EH (cell line): Measurements from ENCODE around the gene TRIM24.
"Not testable (repeated sequence)": the region's sequence is repeated elsewhere in the genome, so short reads cannot be mapped to it uniquely, and the experiment has no call there.

Source experiments
- DNase-seq: peaks from one replicate; pipeline ENCODE4 v3.0.0-alpha.2; 2015; ENCODE audit warnings: low read depth

TRIM24 gene

DNA sequence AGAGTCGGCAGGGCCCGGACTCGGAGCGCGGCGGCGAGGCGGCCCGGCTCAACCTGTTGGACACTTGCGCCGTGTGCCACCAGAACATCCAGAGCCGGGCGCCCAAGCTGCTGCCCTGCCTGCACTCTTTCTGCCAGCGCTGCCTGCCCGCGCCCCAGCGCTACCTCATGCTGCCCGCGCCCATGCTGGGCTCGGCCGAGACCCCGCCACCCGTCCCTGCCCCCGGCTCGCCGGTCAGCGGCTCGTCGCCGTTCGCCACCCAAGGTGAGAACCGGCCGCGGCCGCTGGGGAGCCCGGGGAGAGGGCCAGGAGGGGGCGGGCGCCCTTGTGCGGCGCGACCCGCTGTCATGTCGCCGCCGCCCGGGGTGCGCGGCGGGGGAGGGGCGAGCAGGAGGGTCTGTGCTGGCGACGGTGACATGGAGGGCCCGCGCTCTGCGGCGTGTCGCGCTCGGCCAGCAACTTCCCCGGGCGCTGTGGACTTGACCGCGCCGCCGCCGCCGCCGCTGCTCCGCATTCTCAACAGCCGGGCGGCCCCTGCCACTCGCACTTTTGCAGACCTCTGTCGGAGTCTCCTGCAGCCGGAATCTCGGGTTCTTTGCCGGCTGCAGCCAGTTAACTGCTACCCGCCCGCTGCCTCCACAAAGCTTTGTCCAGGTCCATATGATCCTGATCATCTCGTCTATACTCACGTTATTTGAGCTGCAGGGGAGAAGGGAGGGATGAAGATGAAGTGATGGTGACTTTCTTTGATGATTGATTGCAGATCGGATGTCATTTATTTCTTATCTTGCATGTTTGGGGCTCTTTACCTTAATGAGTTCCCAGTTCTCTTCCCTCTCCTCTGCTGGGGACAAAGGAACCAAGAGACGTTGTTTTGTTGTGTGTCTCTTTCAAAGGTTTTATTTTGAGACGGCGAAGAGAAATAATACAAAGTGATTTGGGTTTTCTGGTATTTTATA, 869 bp downstream of the TRIM24 start:
- peak; percentile 56 for DNase-seq

DNA sequence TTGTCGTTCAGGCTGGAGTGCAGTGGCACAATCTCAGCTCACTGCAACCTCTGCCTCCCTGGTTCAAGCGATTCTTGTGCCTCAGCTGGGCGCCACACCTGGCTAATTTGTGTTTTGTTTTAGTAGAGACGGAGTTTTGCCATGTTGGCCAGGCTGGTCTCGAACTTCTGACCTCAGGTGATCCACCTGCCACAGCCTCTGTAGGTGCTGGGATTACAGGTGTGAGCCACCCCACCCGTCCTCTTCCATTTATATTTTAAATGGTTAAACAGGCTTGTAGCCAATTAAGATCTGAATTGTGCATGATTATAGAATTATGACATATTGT, 3.2 kb downstream of the TRIM24 start:
- DNase-seq: not testable (repeated sequence)

DNA sequence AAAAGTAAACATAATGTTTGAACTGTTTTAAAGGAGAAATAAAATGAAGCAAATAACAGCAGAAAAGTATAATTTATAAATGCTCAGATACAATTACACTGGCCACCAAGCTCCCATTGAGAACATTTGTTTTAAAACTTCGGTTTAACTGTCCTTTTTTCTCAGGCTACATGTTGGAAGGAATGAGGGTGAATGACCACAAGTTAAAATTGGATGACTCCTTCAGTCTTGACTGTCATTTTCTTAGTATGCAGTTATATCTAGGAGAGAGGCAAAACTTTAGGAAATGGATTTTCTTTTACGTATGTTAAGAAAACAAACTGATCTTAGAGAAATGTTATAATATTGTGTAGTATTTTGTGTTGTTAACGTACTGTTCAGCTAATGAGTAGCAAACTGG, 5.0 kb downstream of the TRIM24 start:
- peak; percentile 23 for DNase-seq

DNA sequence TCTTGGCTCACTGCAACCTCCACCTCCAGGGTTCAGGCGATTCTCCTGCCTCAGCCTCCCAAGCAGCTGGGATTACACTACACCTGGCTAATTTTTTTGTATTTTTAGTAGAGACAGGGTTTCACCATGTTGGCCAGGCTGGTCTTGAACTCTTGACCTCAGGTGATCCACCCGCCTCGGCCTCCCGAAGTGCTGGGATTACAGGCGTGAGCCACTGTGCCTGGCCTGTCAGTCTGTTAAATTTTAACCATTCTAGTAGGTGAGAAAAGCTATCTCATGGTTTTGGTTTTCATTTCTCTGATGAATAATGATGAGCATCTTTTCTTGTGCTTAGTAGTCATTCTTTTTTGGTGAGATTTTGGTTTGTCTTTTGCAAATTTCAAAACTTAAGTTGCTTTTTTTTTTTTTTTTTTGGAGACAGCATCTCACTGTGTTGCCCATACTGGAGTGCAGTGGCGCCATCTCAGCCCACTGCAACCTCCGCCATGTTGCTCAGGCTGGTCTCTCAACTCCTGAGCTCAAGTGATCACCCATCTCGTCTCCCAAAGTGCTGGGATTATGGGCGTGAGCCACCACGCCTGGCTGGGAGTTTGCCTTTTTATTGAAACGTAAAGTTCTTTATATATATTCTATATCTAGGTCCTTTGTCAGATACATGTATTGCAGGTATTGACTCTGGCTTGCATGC, 6.2 kb downstream of the TRIM24 start:
- DNase-seq: not testable (repeated sequence)

DNA sequence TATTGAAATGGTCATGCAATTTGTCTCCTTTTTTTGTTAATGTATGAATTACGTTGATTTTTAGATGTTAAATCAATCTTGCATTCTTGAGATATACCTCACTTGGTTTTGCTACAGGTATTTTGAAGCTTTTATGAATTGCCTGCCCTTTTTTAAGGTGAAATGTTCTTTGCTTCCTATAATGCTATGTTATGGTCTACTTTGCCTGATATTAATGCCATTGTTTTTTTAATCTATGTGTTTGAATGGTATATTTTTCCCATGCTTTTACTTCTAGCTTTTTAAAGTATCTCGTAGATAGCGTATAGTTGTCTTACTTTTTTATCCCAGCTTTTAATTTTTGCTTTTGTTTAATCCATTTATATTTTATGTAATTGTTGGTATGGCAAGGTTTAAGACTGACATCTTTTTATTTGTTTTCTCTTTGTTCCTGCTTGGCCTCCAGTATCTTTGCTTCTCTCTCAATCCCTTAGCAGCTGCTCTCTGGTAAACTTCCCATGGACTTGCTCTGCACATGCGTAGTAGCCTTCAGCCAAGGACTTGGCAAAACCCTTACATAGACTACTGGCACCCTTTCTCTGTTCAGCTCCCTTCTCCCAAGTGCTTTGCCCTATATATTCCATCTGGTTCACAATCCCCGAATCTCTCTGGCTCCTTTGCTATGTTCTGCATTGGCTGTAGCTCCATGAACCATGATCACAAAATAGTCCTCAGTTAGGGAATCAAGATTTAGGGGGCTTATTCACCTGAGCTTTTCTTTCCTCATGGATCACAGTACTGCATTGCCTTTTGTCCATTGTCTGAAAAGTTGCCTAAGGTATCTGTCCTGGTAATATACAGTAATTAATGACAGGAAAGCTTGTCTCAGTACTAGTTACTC, 8.4 kb downstream of the TRIM24 start:
- no peak for DNase-seq

DNA sequence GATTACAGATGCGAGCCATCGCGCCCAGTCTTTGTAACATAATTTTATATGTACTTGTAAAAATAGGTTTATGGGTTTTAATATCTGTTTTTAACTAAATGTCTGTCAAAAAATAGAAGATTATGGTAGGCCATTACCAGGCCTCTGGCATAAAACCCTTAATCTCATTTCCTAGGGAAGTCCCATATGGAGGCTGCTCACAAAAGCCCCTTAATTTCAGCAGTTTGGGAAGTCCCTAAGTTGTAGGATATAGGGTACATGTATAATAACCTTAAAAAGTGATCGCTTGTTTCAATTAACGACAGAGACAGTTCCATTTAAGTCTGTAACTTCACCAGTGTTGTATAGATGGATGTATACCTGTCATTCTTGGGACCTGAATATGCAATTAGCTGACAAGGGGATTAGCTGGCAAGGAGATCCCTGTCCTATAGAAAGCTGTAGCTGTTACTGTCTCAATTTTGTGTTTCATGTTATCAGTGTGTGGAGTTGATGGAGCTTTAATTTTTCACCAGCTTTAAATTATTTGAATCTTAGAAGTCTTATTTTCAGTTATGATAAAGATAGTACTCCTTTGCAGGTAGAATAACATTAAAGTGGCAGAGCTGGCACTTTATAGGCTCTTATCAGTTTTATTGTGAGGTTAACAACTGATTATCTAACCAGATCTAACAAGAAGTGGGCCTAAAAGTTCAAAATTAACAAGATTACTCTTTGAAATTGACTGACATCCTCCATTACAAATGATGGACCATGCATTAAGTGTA, 10.5 kb downstream of the TRIM24 start:
- DNase-seq: no peak

DNA sequence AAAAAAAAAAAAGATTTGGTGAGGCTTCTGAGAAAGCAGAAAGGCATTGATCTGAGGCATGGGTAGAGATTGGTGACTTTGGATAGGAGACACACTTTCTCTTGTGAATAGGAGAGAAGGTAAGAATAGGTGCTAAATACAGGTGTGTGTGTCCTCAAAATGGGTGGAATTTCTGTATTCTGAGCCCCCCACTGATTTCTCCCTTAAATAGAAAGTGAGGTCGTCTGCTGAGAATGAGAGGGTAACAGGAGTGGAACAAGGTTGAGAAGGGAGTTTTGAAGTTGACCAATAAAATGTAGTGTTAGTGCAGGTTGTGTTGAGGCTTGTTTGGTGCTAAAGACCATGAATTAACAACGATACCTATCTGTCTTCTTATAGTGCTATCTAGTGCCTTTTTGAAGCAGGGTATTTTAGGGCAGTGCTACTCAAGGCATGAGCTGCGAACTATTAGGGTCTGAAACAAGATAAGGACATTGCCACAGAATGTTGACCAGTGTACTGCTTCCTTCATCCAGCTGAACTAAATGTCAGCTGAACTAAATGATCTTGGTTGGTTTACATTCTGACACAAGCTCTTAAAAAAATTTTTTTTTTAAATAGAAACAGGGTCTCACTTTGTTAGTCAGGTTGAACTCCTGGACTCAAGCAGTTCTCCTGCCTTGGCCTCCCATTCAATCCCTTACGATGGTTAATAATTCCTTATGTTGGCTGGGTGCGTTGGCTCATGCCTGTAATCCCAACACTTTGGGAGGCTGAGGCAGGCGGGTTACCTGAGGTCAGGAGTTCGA, 12.4 kb downstream of the TRIM24 start:
- DNase-seq: no peak

DNA sequence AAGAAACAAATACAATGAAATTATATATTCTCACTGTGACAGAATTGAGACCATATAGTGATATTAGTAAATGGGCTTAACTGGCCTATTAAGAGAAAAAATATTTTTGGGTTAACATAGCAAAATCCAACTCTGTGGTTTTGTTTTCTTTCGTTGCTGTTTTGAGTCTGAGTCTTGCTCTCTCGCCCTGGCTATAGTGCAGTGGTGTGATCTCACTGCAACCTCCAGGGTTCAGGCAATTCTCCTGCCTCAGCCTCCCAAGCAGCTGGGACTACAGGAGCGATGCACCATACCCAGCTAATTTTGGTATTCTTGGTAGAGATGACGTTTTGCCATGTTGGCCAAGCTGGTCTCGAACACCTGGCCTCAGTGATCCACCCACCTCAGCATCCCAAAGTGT, 15.3 kb downstream of the TRIM24 start:
- no peak for DNase-seq

DNA sequence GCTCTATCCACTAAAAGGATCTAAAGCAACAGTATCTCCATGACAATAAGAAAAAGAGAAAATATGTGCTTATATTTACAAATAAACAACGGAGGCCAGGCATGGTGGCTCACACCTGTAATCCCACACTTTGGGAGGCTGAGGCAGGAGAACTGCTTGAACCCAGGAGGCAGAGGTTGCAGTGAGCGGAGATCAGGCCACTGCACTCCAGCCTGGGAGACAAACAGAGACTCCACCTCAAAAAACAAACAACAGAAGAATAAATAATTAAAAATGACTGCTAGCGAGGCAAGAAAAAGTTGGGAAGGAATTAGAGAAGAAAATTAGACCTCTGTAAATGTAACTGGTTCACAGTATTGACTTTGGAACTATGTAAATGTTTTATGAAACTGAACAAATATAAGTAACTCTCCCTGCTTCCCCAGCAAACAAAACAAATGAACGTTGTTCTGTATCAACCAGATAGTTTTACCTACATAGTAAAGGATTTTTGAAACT, 17.1 kb downstream of the TRIM24 start:
- DNase-seq: no peak

DNA sequence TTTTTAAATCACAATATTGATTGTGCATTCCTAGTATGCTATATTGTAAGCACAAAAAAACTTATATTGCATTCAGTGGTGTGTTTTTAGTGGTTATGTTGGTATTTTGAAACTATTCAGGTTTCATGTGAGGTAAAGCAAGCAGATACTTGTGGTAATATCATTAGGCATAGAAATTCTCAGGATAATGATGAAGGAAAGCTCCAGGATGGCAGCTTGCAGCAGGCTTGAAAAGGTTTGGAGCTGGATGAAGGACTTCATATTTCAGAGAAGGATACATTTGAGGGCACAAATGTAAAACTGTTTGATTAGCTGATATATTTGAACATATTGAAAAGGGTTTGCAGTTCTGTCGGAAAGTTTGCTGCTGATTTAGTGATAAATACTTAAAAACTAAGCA, 17.5 kb downstream of the TRIM24 start:
- no peak for DNase-seq

DNA sequence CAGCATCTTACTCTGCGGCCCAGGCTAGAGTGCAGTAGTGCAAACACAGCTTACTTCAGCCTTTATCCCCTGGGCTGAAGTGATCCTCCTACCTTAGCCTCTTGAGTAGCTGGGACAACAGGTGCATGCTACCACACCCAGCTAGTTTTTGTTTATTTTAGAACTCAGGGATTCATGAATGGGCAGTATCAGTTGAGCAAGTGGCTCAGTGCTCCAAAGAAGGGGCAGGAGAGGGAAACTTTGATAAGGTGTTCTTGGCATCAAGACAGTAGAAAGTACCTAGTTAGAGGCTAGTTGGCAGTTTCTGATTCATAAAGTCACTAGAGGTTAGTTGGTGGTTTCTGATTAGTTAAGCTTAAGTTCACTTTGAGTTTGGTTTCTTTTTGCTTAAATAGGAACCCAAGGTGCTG, 18.4 kb downstream of the TRIM24 start:
- no peak for DNase-seq

DNA sequence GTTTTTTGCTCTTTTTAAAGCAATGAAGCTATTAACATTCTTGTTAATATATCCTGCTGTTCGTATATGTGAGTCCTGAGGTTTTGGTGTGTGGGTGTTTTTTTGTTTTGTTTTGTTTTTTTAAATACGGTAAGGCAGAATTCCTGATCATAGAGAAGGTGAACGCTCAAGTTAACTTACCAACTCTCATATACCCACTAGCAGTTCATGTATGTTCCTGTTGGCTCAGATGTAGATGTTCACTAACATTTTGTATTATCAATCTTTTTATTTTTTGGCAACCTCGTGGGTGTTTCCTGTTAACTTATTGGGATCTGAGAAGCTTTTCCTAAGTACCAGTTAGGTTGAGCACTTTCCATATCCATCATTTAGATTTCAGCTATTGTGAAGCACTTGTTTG, 20.5 kb downstream of the TRIM24 start:
- no peak for DNase-seq

DNA sequence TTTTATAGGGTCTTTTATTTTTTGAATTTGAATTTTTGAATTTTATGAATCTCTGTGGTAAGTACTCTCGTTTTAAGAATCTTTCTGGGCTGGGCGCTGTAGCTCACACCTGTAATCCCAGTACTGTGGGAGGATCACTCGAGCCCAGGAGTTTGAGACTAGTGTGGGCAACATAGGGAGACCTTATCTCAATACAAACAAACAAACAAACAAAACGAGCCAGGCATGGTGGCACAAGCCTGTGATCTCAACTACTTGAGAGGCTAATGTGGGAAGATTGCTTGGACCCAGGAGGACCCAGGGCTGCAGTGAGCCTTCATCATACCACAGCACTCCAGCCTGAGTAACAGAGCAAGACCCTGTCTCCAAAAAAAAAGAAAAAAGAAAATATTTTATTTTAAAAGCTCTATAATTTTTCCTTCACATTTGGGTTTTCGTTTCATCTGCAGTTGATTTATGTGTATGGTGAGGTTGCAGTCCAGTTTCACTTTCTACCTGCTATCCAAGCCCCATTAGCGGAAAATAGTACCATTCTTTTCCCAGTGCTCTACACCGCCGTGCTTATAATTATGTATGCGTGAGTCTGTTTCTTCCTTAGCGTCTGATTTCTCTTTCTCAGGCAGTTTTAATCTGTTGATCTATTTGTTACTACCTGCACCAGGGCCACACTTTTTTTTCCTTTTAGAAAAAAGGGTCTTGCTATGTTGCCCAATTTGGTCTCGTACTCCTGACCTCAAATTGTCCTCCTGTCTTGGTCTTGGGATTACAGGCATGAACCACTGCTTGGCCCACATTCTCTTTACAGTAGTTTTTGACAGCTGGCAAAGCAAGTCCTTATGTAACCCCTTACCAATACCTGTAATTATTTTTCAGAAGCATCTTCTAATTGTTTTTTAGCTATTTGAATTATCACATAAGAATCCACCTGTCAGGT, 21.7 kb downstream of the TRIM24 start:
- DNase-seq: no peak

DNA sequence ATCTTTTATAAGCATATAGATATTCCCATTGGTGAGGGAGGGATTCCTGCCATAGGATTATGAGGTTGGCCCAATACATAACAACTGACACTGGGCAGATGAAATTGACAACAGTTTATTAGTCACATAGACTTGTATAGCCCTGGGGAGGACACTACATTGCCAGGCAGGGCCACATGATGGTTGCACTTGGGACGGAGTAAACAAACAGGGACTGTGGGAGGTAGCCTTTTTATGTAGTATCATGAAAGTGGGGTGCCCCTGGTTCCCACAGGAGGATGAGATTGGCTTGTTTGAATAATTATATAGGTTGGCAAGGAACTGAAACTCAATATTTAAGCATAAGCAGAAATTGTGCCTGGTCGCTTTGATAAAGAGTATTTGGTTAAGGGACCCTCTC, 23.5 kb downstream of the TRIM24 start:
- no peak for DNase-seq

DNA sequence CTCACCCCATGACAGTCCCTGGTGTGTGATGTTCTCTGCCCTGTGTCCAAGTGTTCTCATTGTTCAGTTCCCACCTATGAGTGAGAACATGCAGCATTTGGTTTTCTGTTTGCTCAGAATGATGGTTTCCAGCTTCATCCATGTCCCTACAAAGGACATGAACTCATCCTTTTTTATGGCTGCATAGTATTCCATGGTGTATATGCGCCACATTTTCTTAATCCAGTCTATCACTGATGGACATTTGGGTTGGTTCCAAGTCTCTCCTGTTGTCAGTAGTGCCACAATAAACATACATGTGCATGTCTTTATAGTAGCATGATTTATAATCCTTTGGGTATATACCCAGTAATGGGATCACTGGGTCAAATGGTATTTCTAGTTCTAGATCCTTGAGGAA, 25.4 kb downstream of the TRIM24 start:
- not testable (repeated sequence) for DNase-seq

DNA sequence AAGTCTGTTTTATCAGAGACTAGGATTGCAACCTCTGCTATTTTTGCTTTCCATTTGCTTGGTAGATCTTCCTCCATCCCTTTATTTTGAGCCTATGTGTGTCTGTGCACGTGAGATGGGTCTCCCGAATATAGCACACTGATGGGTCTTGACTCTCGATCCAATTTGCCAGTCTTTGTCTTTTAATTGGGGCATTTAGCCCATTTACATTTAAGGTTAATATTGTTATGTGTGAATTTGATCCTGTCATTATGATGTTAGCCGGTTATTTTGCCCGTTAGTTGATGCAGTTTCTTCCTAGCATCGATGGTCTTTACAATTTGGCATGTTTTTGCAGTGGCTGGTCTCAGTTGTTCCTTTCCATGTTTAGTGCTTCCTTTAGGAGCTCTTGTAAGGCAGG, 29.1 kb downstream of the TRIM24 start:
- DNase-seq: not testable (repeated sequence)

DNA sequence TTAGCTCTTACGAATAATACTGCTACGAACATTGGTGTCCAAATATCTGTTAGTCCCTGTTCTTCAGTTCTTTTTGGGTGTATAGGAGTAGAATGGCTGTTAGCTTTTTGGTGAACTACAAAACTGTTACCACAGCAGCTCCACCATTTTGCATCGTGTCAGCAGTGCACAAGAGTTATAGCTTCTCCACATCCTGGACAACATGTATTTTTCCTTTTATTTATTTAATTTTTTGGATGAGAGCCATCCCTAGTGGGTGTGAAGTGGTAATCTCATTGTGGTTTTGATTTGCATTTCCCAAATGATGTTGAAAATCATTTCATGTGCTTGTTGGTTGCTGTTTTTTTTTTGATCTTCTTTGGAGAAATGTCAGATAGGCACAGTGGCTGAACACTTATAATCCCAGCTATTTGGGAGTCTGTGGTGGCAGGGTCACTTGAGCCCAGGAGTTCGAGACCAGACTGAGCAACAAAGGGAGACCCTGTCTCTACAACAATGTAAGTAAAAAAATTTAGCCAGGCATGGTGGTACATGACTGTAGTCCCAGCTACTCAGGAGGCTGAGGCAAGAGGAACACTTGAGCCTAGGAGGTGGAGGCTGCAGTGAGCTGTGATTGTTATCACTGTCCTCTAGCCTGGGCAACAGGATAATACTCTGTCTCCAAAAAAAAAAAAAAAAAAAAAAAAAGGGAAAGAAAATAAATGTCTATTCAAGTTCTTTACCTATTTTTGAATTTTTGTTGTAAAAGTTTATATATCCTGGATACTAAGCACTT, 31.7 kb downstream of the TRIM24 start:
- DNase-seq: no peak

DNA sequence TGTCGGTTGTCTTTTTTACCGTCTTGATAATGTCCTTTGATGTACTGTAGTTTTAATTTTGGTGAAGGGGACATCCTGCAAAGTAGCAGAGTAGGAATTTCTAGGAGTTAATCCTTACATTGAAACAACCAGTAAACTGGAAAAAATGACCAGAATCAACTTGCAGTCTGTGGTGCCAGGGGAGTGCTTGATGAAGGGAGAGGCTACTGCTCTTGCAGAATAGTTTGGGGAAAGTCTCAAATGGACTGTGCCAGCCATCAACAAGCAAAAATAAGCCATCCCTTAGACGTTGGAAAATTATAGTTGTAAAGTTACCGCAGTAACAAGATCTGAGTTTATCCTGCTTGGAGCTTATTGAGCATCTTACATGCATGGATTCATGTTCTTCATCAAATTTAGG, 32.4 kb downstream of the TRIM24 start:
- no peak for DNase-seq

DNA sequence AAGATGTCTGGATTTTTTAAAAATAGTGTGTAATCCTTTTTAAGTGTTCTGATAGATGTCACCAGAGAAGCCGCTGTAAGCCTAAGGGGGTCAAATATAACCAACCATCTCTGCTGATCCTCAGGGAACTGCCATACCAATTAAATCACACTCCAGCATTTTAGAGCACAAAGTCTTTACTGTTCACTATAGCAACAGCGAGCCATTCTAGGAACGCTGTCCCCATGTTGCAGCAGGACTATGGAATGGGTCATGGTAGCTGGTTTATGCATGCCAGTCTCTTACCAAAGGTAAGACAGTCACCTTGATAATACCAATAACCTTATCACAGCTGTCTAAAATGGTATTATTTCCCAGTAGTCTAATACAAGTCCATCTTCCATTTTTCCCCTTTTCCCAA, 33.5 kb downstream of the TRIM24 start:
- no peak for DNase-seq
